Liver (tissue), 3 donors: ENCODE results near the gene CDK9.

Experiments used
- EGR1 ChIP-seq, 2 donors: IDR thresholded peaks; 2 replicates each; pipeline ENCODE4 v1.6.1; 2016 to 2018; ENCODE audit warnings: antibody characterized with exemption in 2 of 2, low read depth in 2 of 2
- RAD21 ChIP-seq, 2 donors: IDR thresholded peaks; 2 replicates each; pipeline ENCODE4 v1.6.1; 2016; ENCODE audit warnings: antibody characterized with exemption in 2 of 2, mild to moderate bottlenecking in 2 of 2
- REST ChIP-seq: IDR thresholded peaks from 2 replicates; pipeline ENCODE4 v1.6.1; 2016; ENCODE audit warnings: antibody characterized with exemption, mild to moderate bottlenecking
- RXRA ChIP-seq, 2 donors: IDR thresholded peaks; 2 replicates each; pipeline ENCODE4 v1.6.1; 2017 to 2018; ENCODE audit warnings: antibody characterized with exemption in 2 of 2, mild to moderate bottlenecking in 1 of 2
- TF ChIP-seq, protein P1 (sequence below): fragments of 150-350 bp; IDR thresholded peaks from 2 replicates; pipeline ENCODE4 v1.5.1; 2017; ENCODE audit warnings: improper control_type of control experiment, low read depth, low read length; ENCODE audit not compliant: missing input control
- TF ChIP-seq, protein P2 (sequence below): IDR thresholded peaks from 2 replicates; pipeline ENCODE4 v1.6.1; 2016; ENCODE audit warnings: antibody characterized with exemption
- donor health status: healthy.
- donor health status: healthy.

- TF ChIP-seq, protein P1, sequence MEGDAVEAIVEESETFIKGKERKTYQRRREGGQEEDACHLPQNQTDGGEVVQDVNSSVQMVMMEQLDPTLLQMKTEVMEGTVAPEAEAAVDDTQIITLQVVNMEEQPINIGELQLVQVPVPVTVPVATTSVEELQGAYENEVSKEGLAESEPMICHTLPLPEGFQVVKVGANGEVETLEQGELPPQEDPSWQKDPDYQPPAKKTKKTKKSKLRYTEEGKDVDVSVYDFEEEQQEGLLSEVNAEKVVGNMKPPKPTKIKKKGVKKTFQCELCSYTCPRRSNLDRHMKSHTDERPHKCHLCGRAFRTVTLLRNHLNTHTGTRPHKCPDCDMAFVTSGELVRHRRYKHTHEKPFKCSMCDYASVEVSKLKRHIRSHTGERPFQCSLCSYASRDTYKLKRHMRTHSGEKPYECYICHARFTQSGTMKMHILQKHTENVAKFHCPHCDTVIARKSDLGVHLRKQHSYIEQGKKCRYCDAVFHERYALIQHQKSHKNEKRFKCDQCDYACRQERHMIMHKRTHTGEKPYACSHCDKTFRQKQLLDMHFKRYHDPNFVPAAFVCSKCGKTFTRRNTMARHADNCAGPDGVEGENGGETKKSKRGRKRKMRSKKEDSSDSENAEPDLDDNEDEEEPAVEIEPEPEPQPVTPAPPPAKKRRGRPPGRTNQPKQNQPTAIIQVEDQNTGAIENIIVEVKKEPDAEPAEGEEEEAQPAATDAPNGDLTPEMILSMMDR, result no peak
- TF ChIP-seq REST (no peak), RAD21 (IDR thresholded peaks at IDR 0.05) (no peak), RXRA (IDR thresholded peaks at IDR 0.05) (no peak), EGR1 (IDR thresholded peaks at IDR 0.05; ENCODE audit: low read depth in 2 of 2) (no peak)
- TF ChIP-seq, protein P2, sequence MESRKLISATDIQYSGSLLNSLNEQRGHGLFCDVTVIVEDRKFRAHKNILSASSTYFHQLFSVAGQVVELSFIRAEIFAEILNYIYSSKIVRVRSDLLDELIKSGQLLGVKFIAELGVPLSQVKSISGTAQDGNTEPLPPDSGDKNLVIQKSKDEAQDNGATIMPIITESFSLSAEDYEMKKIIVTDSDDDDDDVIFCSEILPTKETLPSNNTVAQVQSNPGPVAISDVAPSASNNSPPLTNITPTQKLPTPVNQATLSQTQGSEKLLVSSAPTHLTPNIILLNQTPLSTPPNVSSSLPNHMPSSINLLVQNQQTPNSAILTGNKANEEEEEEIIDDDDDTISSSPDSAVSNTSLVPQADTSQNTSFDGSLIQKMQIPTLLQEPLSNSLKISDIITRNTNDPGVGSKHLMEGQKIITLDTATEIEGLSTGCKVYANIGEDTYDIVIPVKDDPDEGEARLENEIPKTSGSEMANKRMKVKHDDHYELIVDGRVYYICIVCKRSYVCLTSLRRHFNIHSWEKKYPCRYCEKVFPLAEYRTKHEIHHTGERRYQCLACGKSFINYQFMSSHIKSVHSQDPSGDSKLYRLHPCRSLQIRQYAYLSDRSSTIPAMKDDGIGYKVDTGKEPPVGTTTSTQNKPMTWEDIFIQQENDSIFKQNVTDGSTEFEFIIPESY, result no peak
Measured at GRCh38 chr9:127833555-127833954, 47.7 kb downstream of the CDK9 start.
